HG02852 (cell line): Measurements from ENCODE around the gene ACVRL1.

Experiments used
- ATAC-seq: cut with Tn5 transposase; IDR thresholded peaks from one replicate; pipeline ENCODE4 v1.9.1; 2021; ENCODE audit warnings: mild to moderate bottlenecking, moderate library complexity; ENCODE audit not compliant: unreplicated experiment

The ACVRL1 gene

GRCh38 chr12:51959921-51960320 is 52.6 kb downstream of the ACVRL1 start:
- no peak for ATAC-seq

GRCh38 chr12:51960488-51960887 is 53.2 kb downstream of the ACVRL1 start:
- no peak for ATAC-seq

GRCh38 chr12:51960890-51961289 is 53.6 kb downstream of the ACVRL1 start:
- ATAC-seq, result no peak

- ATAC-seq, result no peak
Observed at GRCh38 chr12:51961834-51962233, 54.5 kb downstream of the ACVRL1 start.

GRCh38 chr12:51962737-51963136 is 55.4 kb downstream of the ACVRL1 start:
- ATAC-seq, result no peak

- ATAC-seq, result no peak
Observed at GRCh38 chr12:51963477-51963876, 56.2 kb downstream of the ACVRL1 start.

GRCh38 chr12:51969643-51970042 is 62.3 kb downstream of the ACVRL1 start:
- no peak for ATAC-seq

GRCh38 chr12:51970904-51971646 is 63.8 kb downstream of the ACVRL1 start:
- peak; percentile 91 for ATAC-seq

GRCh38 chr12:51971679-51972421 is 64.5 kb downstream of the ACVRL1 start:
- ATAC-seq, result no peak

- ATAC-seq, result no peak
Observed at GRCh38 chr12:51972422-51972812, 65.1 kb downstream of the ACVRL1 start.

- no peak for ATAC-seq
Observed at GRCh38 chr12:51972849-51973273, 65.6 kb downstream of the ACVRL1 start.
